Renal cortex interstitium (tissue), 11 donors: ENCODE results near the gene FGGY. TPM values are rescaled to one million over a fixed set of nuclear protein-coding genes. Genes with fewer than 3 reads are reported as not detected.

ENCODE experiments used
- DNase-seq, 11 donors: peaks; one replicate each; pipeline ENCODE4 v3.0.0-alpha.2; 2013; ENCODE audit warnings: low read depth in 9 of 11, low spot score in 4 of 11; ENCODE audit errors: extremely low read depth in 1 of 11
- polyA plus RNA-seq, 3 donors: library from polyadenylated mRNA; unstranded; fragments of 120-200 nt; gene quantifications; one replicate each; pipeline ENCODE4 v1.2.1, GENCODE V29; 2013; ENCODE audit not compliant: insufficient read length in 3 of 3

FGGY gene
- polyA plus RNA-seq, 3 donors: 21.4 to 22.1 (median 21.9) TPM

- DNase-seq: no peak
These were observed 472.2 kb downstream of the FGGY start for GRCh38 chr1:59768792-59769735.

DNA sequence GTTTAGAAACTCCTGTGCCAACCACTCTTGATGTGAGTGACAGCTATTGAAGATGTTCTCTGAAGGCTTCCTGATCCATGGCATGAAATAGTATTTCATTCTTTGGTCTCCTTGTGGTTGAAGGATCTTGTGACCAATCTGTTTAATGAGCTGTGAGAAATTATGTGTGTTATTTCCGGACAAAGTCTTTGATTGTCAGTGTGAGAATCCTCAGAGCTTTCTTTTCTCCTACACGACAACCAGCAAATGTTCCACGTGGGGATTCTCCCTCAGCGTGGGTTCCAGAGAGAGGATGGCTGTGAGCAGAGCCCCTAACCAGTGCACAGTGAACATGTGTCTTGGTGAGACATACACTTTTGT lies 472.8 kb downstream of the FGGY start:
- DNase-seq: no peak

- no peak for DNase-seq
These were observed 474.5 kb downstream of the FGGY start for GRCh38 chr1:59771361-59771760.

DNA sequence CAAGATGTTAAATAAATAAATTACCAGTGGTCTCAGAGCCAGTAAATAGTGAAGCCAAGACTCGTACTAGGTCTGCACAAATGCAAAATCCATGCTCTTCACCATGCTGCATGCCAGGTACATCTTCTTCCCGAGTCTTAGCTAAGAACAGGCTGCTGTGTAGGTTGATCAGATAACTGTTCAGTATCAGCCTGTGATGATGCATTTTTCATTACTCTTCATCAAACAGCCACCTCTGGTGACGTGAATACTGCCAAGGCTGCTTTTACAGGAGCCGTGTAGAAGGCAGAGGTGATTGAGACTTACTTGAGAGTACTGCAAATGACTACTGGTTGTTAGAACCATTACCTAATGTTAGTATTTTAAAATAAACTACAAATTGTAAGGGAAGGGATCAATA lies 478.6 kb downstream of the FGGY start:
- no peak for DNase-seq

GRCh38 chr1:59776960-59777852 lies 480.3 kb downstream of the FGGY start:
- no peak for DNase-seq

DNA sequence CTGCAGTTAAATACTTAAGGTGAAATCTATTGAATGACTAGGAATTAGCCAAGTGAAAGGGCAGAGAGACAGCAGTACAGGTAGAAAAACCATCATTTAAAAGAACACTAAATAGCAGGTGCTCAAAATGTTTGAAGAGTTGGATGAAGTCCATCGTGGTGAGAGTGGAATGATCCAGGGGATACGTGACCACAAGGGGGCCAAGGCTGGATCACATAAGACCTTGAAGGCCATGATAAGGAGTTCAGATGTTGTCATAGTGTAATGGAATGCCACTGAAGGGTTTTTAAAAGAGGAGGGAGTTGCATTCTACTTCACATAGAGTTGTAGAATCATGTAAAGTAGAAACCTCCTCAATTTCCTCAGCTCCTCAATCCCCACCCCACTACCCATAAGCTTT lies 483.1 kb downstream of the FGGY start:
- DNase-seq: no peak

- no peak for DNase-seq
These were observed 491.9 kb downstream of the FGGY start for GRCh38 chr1:59788825-59789224.

DNA sequence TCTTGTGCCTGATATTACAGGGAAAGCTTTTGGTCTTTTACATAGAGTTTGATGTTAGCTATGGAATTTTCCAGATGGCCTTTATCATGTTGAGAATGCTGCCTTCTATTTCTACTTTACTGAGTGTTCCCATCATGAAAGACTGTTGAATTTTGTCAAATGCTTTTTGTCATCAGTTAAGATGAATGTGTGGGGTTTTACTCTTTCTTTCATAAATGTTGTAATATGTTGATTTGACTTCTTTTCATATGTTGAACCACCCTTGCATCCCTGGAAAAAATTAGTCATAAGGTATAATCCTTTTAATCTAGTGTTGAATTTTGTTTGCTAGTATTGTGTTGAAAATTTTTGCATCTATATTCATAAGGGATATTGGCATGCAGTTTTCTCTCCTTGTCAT lies 501.7 kb downstream of the FGGY start:
- DNase-seq: no peak

DNA sequence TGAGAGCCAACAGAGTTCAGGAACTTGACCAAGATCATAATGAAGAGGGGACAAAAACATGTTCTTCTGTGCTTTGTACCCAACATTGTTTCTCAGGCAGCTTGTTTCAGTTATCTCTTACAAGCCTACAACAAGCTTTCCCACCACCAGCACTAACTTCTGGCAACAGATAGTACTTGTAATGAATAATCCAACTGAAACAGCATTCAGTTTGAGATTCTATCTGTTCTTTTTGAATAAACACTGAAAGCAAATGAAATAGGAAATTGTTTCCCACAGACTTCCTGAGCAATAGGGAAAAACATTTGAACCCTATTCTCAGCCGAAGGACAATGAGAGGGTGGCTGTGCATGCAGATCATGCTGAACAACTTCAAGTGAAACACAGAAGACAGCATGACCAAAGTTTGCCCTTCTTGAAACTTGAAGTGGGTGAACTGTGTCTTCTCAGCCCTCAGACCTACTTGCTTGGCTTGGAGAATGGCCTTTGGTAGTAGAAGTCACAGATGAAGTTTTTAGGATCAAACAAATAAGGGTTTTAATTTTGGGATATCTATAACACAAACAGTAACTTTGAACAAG lies 506.7 kb downstream of the FGGY start:
- DNase-seq: no peak

DNA sequence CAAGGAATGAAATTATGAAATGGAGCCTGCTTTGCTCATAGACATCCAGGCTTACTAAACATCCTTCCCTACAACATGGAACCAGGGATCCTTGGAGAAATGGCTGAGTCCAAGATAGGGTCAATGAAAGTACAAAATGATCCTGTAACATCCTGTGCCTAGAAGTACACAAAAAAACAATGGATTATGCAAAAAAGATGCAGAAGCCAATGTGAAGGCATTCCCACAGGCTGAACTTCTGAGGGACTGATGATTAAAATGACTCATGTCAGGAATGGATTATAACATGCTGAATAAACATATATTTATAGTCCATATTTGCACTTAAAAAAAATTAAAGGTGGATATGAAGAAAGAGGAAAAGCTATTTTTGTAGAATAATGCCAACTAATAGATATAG lies 507.4 kb downstream of the FGGY start:
- DNase-seq: no peak

- DNase-seq: no peak
These were observed 508.7 kb downstream of the FGGY start for GRCh38 chr1:59805554-59805953.
